Stimulated activated naive CD8-positive, alpha-beta T cell treated with anti-CD3 and anti-CD28 coated beads, Interleukin-15, Interleukin-2, amounts not matched to agents 100 ng/mL and 50 ng/mL, for 24 hours (primary cell): ENCODE data around the gene ARHGAP27.

Source experiments
- H3K27ac Mint-ChIP-seq: one replicate; pipeline ENCODE4 v1.8.0; 2021; ENCODE audit warnings: mild to moderate bottlenecking, mixed read lengths
- H3K27me3 Mint-ChIP-seq: one replicate; pipeline ENCODE4 v1.8.0; 2021; ENCODE audit warnings: mixed read lengths
- H3K36me3 Mint-ChIP-seq: one replicate; pipeline ENCODE4 v1.8.0; 2021; ENCODE audit warnings: low read depth, mixed read lengths
- H3K4me1 Mint-ChIP-seq: one replicate; pipeline ENCODE4 v1.8.0; 2021; ENCODE audit warnings: low read depth, mixed read lengths
- H3K4me3 Mint-ChIP-seq: one replicate; pipeline ENCODE4 v1.8.0; 2021; ENCODE audit warnings: mild to moderate bottlenecking, mixed read lengths
- H3K9me3 Mint-ChIP-seq: one replicate; pipeline ENCODE4 v1.8.0; 2021; ENCODE audit warnings: mixed read lengths

The ARHGAP27 gene

DNA sequence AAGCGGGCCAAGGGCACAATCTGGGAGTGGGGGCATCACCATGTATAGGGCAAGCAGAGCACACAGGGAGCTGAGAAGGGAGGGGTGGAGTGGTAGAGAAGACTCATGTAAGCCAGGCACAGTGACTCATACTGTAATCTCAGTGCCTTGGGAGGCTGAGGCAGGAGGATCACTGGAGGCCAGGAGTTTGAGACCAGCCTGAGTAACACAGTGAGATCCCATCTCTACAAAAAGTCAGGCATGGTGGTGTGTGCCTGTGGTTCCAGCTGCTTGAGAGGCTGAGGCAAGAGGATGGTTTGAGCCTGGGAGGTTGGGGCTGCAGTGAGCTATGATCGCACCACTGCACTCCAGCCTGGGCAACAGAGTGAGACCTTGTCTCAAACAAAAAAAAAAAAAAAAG is 40.8 kb downstream of the ARHGAP27 start:
- H3K9me3 Mint-ChIP-seq = no peaks in the 10 kb centered on the region
- H3K27me3 Mint-ChIP-seq = no peaks in the 10 kb centered on the region
- peaks cover 3% of the 10 kb centered on the region for H3K36me3 Mint-ChIP-seq
- no peak overlapping the region for H3K27ac Mint-ChIP-seq
- H3K4me3 Mint-ChIP-seq = no peak overlapping the region
- H3K4me1 Mint-ChIP-seq = peaks cover 12% of the 10 kb centered on the region

DNA sequence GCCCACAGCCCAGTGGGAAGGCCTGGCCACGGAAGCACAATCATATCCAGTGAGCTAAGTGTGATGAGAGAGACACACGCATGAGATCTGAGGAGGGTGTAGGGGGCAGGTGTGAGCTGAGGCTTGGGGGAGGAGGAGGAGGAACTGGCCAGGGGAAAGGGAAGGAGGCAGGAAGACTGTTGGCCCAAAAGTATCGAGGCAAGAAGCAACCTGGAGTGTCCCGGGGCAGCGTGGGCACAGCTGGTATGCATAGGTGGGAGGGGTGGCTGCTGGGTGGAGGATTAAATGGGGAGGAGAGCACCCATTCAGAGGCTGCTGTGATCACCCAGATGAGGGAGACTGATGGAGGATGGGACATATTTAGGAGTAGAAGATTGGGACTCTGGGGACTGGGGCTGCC is 41.4 kb downstream of the ARHGAP27 start:
- Mint-ChIP-seq H3K36me3 (no peaks in the 10 kb centered on the region), H3K9me3 (no peaks in the 10 kb centered on the region), H3K4me1 (peaks cover 12% of the 10 kb centered on the region), H3K4me3 (no peak overlapping the region), H3K27me3 (no peaks in the 10 kb centered on the region), H3K27ac (peak overlapping the region; percentile 42)

DNA sequence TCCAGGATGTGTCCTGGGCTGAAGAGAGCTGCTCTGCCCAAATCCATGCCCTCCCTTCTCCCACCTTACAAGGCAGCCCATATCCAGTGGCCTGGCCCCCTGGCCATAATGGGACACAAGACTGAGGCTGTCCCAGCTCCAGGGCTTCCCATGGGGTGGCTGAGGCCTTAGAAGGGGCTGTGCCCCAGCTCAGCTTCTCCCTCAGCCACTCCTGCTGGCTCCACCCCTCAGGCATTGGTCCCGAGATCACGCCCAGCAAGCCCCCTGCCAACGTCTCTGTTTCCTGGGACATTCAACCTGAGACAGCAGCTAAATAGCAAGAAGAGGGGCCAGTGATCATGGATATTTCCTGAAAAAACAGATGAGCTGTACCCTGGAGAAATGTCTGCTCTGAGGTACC is 43.3 kb downstream of the ARHGAP27 start:
- Mint-ChIP-seq H3K4me1 (peaks cover 18% of the 10 kb centered on the region), H3K4me3 (no peak overlapping the region), H3K36me3 (no peaks in the 10 kb centered on the region), H3K9me3 (no peaks in the 10 kb centered on the region), H3K27me3 (no peaks in the 10 kb centered on the region), H3K27ac (no peak overlapping the region)

DNA sequence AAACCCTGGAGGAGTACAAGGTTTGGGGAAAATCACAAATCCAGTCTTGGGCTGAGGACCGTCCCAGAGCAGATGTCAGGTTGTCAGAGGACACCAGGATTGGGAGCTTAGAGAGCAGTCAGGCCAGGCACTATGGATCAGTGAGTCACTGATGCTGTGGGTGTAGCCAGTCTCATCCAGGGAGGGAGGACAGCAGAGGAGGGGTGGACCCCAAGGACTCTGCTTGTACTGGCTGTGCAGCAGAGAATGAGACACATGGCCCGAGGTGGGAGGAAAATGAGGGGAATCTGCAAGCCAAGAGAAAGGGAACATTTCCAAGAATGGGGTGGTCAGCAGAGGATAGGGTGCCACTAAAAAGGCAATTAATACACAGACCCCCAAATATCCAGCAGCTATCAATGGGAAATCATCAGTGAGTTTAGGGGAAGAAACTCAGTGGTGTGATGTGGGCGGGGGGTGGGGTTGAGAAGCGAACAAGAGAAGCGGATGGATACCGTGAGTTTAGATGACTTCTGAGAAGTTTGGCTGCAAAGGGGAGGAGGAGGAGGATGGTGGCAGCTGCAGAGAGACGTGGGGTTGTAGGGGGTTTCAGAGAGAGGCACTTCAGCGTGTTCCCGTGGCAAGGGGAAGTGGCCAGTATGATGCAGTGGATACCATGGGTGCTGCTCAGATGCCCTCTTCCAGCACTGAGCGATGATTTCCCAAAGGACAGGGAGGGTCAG is 43.9 kb downstream of the ARHGAP27 start:
- Mint-ChIP-seq H3K4me3 (no peak overlapping the region), H3K27me3 (no peaks in the 10 kb centered on the region), H3K27ac (no peak overlapping the region), H3K36me3 (no peaks in the 10 kb centered on the region), H3K4me1 (peaks cover 23% of the 10 kb centered on the region), H3K9me3 (no peaks in the 10 kb centered on the region)

DNA sequence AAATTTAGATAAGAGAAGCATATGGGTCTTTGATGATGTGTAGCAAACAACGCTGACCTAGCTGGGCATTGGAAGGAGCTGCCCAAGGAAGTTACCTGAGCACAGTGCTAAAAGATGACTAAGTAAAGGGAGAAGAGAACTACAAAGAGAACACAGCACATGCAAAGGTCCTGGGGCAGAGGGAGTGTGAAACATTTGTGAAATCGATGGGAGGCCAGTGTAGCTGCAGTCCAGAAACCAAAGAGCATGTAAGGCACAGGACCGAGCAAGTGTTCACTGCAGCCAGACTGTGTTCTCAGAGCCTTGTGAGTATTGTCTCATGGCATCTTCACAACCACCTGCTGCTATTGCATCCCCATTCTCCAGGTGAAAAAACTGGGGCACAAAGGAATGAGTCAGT is 44.9 kb downstream of the ARHGAP27 start:
- no peaks in the 10 kb centered on the region for H3K36me3 Mint-ChIP-seq
- H3K9me3 Mint-ChIP-seq = no peaks in the 10 kb centered on the region
- no peak overlapping the region for H3K4me3 Mint-ChIP-seq
- H3K4me1 Mint-ChIP-seq = peaks cover 23% of the 10 kb centered on the region
- peaks cover 4% of the 10 kb centered on the region for H3K27me3 Mint-ChIP-seq
- H3K27ac Mint-ChIP-seq = no peak overlapping the region

DNA sequence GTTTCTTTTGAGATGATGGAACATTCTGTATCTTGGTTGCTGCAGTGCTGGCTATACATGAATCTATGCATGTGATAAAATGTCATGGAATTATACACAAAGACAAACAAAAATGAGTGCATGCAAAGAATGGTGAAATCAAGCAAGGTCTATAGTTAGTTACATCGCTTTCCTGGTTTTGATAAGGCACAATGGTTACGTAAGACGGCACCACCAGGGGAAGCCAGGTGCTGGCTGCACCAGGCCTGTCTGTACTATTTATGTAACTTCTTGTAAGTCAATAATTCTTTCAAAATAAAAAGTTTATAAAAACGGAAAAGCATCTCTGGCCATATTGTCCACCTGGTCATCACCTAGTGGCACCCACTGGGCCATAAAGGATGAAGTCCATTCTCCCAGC is 46.5 kb downstream of the ARHGAP27 start:
- Mint-ChIP-seq H3K4me1 (peaks cover 23% of the 10 kb centered on the region), H3K36me3 (no peaks in the 10 kb centered on the region), H3K4me3 (no peak overlapping the region), H3K27ac (no peak overlapping the region), H3K27me3 (peaks cover 4% of the 10 kb centered on the region), H3K9me3 (no peaks in the 10 kb centered on the region)

DNA sequence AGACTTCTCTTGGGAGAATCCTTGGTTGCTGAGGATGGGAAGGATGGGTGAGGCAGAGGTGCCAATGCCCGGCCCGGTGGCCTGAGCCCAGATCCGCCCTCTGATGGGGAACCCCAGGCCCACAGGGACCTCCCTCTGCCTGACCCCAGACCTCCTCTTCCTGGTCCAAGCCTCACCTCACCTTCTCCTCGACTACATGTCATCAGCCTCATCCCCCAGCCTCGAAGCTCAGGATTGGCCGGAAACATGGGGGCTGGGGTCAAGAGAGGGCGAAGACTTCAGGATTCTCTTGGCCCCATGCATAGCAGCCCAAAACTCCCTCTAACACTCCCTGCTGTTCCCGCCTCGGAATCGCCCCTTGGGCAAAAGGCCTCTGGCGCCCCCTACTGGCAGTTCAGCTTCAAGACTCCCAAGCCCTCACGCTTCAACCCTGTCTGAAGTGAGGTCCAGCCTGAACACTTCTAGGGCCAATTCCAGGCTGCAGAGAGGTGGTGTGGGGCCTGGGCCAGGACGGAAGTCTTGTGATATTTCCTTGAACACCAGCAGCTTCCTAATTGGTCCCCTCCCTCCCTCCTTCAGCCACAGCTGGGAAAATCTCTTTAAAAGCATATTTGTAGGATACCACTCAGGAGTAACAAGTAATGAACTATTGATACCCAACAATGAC is 47.2 kb downstream of the ARHGAP27 start:
- Mint-ChIP-seq H3K4me3 (no peak overlapping the region), H3K9me3 (no peaks in the 10 kb centered on the region), H3K27me3 (peaks cover 4% of the 10 kb centered on the region), H3K36me3 (no peaks in the 10 kb centered on the region), H3K4me1 (peaks cover 24% of the 10 kb centered on the region), H3K27ac (peak overlapping the region; percentile 61)

DNA sequence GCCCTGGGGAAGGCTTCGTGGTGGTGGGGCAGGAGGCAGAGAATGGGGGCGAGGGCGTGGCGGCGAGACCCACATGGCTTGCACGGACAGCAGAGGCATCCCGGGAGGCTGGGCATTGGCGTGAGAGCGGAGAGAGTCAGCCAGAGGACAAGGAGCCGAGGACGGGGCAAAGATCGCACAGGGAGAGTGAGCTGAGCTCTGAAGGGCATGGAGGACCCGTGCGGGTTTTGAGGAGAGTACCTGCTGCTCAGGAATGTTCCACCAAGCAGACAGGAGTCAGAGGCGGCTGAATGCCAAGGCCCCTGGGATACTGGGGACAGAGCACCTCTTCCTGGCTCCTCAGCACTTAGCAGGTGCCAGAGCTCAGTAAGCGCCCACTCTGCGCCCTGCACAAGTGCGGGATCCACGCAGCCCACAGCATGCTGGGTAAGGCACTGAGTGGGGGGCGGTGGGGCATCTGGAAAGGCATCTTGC is 47.8 kb downstream of the ARHGAP27 start:
- Mint-ChIP-seq H3K36me3 (no peaks in the 10 kb centered on the region), H3K4me3 (no peak overlapping the region), H3K4me1 (peaks cover 31% of the 10 kb centered on the region), H3K27ac (no peak overlapping the region), H3K27me3 (peaks cover 4% of the 10 kb centered on the region), H3K9me3 (no peaks in the 10 kb centered on the region)

DNA sequence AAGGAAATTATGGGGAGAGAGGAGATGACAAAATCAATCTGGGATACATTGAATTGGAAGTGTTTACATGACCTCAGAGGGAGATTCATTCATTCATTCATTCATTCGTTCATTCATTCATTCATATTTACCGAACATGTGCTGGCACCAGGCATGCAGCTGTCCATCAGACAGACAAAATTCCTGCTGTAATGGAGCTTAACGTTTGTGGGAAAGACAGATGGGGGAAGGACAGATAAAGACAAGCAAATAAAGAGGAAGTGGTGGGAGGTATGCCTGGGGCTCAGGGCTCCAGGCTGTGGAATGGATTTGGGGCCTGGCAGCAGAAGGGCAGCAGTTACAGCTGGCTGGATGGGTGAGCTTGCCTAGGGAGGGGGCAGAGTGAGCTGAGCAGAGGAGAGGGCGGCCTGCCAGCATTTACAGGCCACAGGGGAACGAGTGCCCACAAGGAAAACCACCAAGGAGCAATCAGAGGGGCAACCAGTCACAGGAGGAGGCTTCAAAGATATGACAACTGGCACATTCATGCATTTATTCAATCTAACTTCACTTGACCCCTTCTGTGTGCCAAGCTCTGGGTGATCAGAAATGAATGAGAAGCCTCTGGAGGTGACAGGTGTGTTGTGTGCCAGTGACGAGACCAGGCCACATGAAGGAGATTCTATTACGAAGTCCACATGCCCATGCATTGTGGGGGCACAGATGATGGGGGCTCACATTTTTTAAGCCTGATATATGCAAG is 48.5 kb downstream of the ARHGAP27 start:
- H3K27ac Mint-ChIP-seq = peak overlapping the region; percentile 24
- H3K9me3 Mint-ChIP-seq = no peaks in the 10 kb centered on the region
- H3K27me3 Mint-ChIP-seq = peaks cover 4% of the 10 kb centered on the region
- peaks cover 37% of the 10 kb centered on the region for H3K4me1 Mint-ChIP-seq
- no peaks in the 10 kb centered on the region for H3K36me3 Mint-ChIP-seq
- H3K4me3 Mint-ChIP-seq = no peak overlapping the region

DNA sequence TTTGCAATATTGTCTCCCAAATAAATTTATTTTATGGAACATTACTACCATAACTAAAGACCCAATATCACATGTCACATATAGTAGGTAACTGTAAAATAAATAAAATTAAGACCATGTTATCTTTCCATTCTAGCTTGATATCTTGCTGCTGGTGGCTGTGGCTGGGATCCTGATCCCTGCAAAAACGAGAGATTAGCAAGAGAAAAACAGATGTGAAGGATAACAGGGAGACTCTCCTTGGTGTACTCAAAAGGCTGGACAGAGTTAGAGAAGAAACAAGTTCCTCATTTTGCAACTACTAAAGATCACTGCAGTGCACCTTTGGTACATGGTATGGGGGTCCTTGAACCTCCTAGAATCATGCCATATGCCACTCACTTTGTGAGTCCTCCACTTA is 49.7 kb downstream of the ARHGAP27 start:
- Mint-ChIP-seq H3K27ac (no peak overlapping the region), H3K4me1 (peaks cover 26% of the 10 kb centered on the region), H3K27me3 (peaks cover 4% of the 10 kb centered on the region), H3K9me3 (no peaks in the 10 kb centered on the region), H3K4me3 (no peak overlapping the region), H3K36me3 (no peaks in the 10 kb centered on the region)

DNA sequence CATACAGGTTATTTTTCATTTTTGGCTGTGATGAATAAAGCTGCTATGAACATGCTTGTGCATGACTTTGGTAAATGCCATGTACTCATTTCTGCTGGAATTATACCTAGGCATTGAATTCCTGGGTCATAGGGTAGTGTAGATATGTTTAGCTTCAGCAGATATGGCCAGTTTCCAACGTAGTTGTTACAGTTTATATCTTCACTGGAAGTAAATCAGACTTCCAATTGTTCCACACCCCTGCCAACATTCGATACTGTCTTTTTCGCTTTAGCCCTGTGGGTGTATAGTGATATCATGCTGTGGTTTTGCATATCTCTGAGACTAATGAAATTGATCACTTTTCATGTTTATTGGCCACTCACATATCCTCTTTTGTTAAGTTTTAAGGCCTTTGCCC is 50.4 kb downstream of the ARHGAP27 start:
- H3K9me3 Mint-ChIP-seq = no peaks in the 10 kb centered on the region
- H3K27ac Mint-ChIP-seq = no peak overlapping the region
- H3K27me3 Mint-ChIP-seq = peaks cover 10% of the 10 kb centered on the region
- no peaks in the 10 kb centered on the region for H3K36me3 Mint-ChIP-seq
- H3K4me1 Mint-ChIP-seq = peaks cover 26% of the 10 kb centered on the region
- H3K4me3 Mint-ChIP-seq = no peak overlapping the region

DNA sequence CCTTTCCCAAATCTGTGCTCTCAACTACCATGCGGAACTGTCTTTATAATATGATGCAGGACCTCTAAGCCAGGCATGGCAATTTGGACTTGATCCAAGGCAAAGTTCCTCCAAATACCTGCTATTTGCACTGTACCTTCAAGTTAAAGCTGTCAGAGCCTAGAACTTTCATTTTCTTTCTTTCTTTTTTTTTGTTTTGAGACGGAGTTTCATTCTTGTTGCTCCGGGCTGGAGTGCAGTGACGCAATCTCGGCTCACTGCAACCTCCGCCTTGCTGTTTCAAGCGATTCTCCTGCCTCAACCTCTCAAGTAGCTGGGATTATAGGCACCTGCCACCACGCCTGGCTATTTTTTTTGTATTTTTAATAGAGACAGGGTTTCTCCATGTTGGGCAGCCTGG is 51.7 kb downstream of the ARHGAP27 start:
- no peaks in the 10 kb centered on the region for H3K36me3 Mint-ChIP-seq
- peaks cover 10% of the 10 kb centered on the region for H3K27me3 Mint-ChIP-seq
- H3K9me3 Mint-ChIP-seq = no peaks in the 10 kb centered on the region
- H3K4me1 Mint-ChIP-seq = peaks cover 26% of the 10 kb centered on the region
- no peak overlapping the region for H3K27ac Mint-ChIP-seq
- no peak overlapping the region for H3K4me3 Mint-ChIP-seq

DNA sequence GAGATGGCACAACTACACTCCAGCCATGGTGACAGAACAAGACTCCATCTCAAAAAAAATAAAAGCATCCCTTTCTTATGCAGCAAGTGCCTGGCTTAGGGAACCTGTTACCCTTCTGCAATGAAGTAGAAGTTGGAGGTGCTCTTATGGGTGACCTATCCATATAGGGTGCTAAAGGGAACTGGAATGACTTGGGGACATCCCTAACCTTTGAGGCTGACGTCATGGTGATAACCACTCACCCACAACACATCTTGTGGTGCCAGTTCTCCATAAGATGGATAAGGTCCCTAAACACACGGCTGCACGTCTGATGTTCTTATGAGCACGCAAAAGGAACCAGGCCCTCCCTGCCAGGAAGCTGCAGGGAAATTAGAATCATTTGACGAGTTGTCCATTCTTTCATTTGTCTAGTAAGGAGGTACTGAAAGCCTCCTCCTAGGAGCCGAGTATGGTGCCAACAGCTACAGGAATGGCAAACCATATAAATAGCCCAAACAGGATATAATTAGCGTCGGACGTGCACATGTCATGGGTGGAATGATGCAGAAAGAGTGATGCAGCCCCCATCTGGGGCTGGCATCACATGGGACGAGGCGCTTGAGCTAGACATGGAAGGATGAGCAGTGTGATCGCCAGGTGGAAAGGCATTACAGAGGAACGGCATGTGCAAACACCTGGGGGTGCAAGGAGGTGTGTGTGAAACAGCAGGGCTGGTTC is 52.5 kb downstream of the ARHGAP27 start:
- Mint-ChIP-seq H3K27ac (no peak overlapping the region), H3K4me1 (peaks cover 20% of the 10 kb centered on the region), H3K36me3 (no peaks in the 10 kb centered on the region)

DNA sequence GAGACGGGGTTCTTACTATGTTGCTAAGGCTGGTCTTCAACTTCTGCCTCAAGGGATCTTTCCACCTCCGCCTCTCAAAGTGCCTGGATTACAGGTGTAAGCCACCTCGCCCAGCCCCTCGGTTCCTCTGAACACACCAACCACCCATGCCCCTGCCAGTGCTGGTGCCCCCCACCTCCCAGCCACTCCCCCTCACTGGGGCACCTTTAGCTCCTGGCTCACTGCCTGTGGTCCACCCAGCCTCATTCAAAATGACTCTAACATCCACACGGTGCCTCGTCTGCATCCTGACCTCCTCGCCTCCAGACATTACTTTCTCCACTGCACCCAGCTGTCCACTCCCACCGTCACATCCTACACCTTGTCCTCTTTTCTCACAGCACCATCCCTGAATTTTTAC is 55.3 kb downstream of the ARHGAP27 start:
- H3K9me3 Mint-ChIP-seq = no peaks in the 10 kb centered on the region
- no peak overlapping the region for H3K4me3 Mint-ChIP-seq
- H3K4me1 Mint-ChIP-seq = peaks cover 17% of the 10 kb centered on the region
- no peaks in the 10 kb centered on the region for H3K36me3 Mint-ChIP-seq
- H3K27me3 Mint-ChIP-seq = peaks cover 7% of the 10 kb centered on the region
- no peak overlapping the region for H3K27ac Mint-ChIP-seq

More for the DNA sequence above, 52.5 kb downstream of the ARHGAP27 start:
- Mint-ChIP-seq H3K9me3 (no peaks in the 10 kb centered on the region), H3K4me3 (no peak overlapping the region), H3K27me3 (peaks cover 10% of the 10 kb centered on the region)
